GM19351 (cell line): ENCODE data around the gene SLC5A2.
"Not testable (repeated sequence)": the region's sequence is repeated elsewhere in the genome, so short reads cannot be mapped to it uniquely, and the experiment has no call there.

ENCODE experiments used
- ATAC-seq: cut with Tn5 transposase; IDR thresholded peaks from one replicate; pipeline ENCODE4 v1.9.1; 2021; ENCODE audit warnings: mild to moderate bottlenecking, moderate library complexity; ENCODE audit not compliant: unreplicated experiment

SLC5A2 gene

GRCh38 chr16:31474773-31475738 lies 7.9 kb upstream of the SLC5A2 start:
- no peak for ATAC-seq

GRCh38 chr16:31475946-31476302 lies 7.0 kb upstream of the SLC5A2 start:
- no peak for ATAC-seq

GRCh38 chr16:31476303-31477219 lies 6.4 kb upstream of the SLC5A2 start:
- peak; percentile 55 for ATAC-seq

GRCh38 chr16:31477220-31478216 lies 5.4 kb upstream of the SLC5A2 start:
- peak; percentile 18 for ATAC-seq

GRCh38 chr16:31478956-31479355 lies 4.0 kb upstream of the SLC5A2 start:
- no peak for ATAC-seq

- no peak for ATAC-seq
Measured at GRCh38 chr16:31479751-31480150, 3.2 kb upstream of the SLC5A2 start.

GRCh38 chr16:31480851-31481536 lies 1.9 kb upstream of the SLC5A2 start:
- no peak for ATAC-seq

GRCh38 chr16:31484048-31484447 lies 1.1 kb downstream of the SLC5A2 start:
- not testable (repeated sequence) for ATAC-seq

- no peak for ATAC-seq
Measured at GRCh38 chr16:31484491-31485171, 1.7 kb downstream of the SLC5A2 start.

- ATAC-seq = no peak
Measured at GRCh38 chr16:31485571-31485970, 2.6 kb downstream of the SLC5A2 start.

GRCh38 chr16:31486045-31486444 lies 3.1 kb downstream of the SLC5A2 start:
- ATAC-seq = no peak

- no peak for ATAC-seq
Measured at GRCh38 chr16:31487071-31487719, 4.3 kb downstream of the SLC5A2 start.

GRCh38 chr16:31487720-31488467 lies 5.0 kb downstream of the SLC5A2 start:
- peak; percentile 90 for ATAC-seq

GRCh38 chr16:31488468-31489297 lies 5.8 kb downstream of the SLC5A2 start:
- ATAC-seq = no peak

- no peak for ATAC-seq
Measured at GRCh38 chr16:31489298-31489564, 6.3 kb downstream of the SLC5A2 start.

GRCh38 chr16:31489616-31490584 lies 7.0 kb downstream of the SLC5A2 start:
- no peak for ATAC-seq
